Retina (tissue), 1 donor: Measurements from ENCODE around the gene G6PD.

Experiments
- DNase-seq: peaks from one replicate; pipeline ENCODE4 v3.0.0-alpha.2; 2016

G6PD gene

GRCh38 chrX:154485150-154486051, 61.2 kb downstream of the G6PD start:
- no peak for DNase-seq

GRCh38 chrX:154484255-154485149, 62.1 kb downstream of the G6PD start:
- DNase-seq, result no peak

GRCh38 chrX:154483325-154483724, 63.3 kb downstream of the G6PD start:
- DNase-seq, result no peak

GRCh38 chrX:154482786-154483185, 63.9 kb downstream of the G6PD start:
- DNase-seq, result no peak

GRCh38 chrX:154481911-154482601, 64.6 kb downstream of the G6PD start:
- no peak for DNase-seq
